GM18867 (cell line): ENCODE results near the gene C1QTNF1.

Source experiments
- ATAC-seq: cut with Tn5 transposase; IDR thresholded peaks from one replicate; pipeline ENCODE4 v1.9.1; 2021; ENCODE audit warnings: mild to moderate bottlenecking, moderate library complexity; ENCODE audit not compliant: unreplicated experiment

The C1QTNF1 gene

GRCh38 chr17:79023886-79024771 lies at the start of gene C1QTNF1:
Gene C1QTNF1, plus strand, starts transcription at chr17:79024169. Its CDS starts 19,800 bp downstream, at chr17:79043969.
- no peak for ATAC-seq

GRCh38 chr17:78974635-78975591 lies 49.1 kb upstream of the C1QTNF1 start:
- ATAC-seq, result no peak

- no peak for ATAC-seq
Measured at GRCh38 chr17:78976907-78977680, 46.9 kb upstream of the C1QTNF1 start.

GRCh38 chr17:78977681-78977943 lies 46.4 kb upstream of the C1QTNF1 start:
- no peak for ATAC-seq

GRCh38 chr17:78977997-78978973 lies 45.7 kb upstream of the C1QTNF1 start:
- ATAC-seq, result no peak

- no peak for ATAC-seq
Measured at GRCh38 chr17:78979780-78980623, 44.0 kb upstream of the C1QTNF1 start, which contains the start of gene LGALS3BP. Gene LGALS3BP, minus strand, starts transcription at chr17:78979923. Its CDS starts 2,732 bp downstream, at chr17:78977191.

- no peak for ATAC-seq
Measured at GRCh38 chr17:78980624-78980972, 43.4 kb upstream of the C1QTNF1 start.

- ATAC-seq, result no peak
Measured at GRCh38 chr17:78981010-78981888, 42.7 kb upstream of the C1QTNF1 start.

- ATAC-seq, result no peak
Measured at GRCh38 chr17:78985395-78985794, 38.6 kb upstream of the C1QTNF1 start.

- no peak for ATAC-seq
Measured at GRCh38 chr17:78986048-78986648, 37.8 kb upstream of the C1QTNF1 start.

- no peak for ATAC-seq
Measured at GRCh38 chr17:78986649-78987328, 37.2 kb upstream of the C1QTNF1 start.

GRCh38 chr17:78988152-78988551 lies 35.8 kb upstream of the C1QTNF1 start:
- ATAC-seq, result no peak

- ATAC-seq, result no peak
Measured at GRCh38 chr17:78990349-78991016, 33.5 kb upstream of the C1QTNF1 start.

- ATAC-seq, result no peak
Measured at GRCh38 chr17:78991017-78991738, 32.8 kb upstream of the C1QTNF1 start.

GRCh38 chr17:78991906-78992532 lies 31.9 kb upstream of the C1QTNF1 start:
- ATAC-seq, result no peak
